ENCODE data around the gene RNF168. TPM values are rescaled to one million over a fixed set of nuclear protein-coding genes. Genes with fewer than 3 reads are reported as not detected.
"Not testable (repeated sequence)": the region's sequence is repeated elsewhere in the genome, so short reads cannot be mapped to it uniquely, and the experiment has no call there.

Gene RNF168
- total RNA-seq, 1 donor from 2014 or later, result 23.2 TPM

DNA sequence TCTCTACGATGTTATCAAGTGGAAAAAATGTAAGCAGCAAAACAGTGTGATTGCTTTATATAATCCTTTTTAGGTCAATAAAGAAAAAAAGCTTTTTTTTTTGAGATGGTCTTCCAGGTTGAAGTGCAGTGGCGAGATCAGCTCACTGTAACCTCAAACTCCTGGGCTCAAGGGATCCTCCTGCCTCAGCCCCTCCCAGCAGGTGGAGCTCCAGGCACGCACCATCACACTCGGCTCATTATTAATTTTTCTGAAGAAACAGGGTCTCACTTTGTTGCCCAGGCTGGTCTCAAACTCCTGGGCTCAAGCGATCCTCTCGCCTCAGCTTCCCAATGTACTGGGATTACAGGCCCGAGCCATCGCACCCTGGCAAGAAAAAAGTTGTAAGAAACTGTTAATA lies 17.3 kb downstream of the RNF168 start:
- intact Hi-C loops (cut with micrococcal nuclease), result no loop called here
- ATAC-seq (no peak), DNase-seq (no peak)

- no peak for DNase-seq
- intact Hi-C loops (cut with micrococcal nuclease), result no loop called here
These were observed 25.9 kb downstream of the RNF168 start for GRCh38 chr3:196477678-196478077.

DNA sequence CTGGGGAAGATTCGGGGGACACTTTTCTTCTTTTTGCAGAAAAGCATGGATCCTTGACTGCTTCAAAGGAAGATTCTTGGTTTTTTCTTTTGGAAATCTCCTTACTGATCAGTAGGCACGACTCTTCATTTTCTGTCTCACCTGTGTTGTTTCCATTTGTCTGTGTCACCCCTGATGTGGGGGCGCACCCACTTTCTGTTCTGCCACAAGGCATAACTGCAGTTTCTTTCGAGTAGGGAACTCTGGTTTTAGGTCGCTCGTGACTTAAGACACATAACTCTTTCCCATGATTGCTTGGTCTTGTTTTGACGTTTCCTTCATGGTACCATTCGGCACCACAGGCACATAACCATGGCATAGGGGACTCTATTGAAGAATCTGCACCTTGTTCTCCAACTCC lies 31.3 kb downstream of the RNF168 start:
- ATAC-seq, result no peak
- DNase-seq, result no peak
- intact Hi-C loops (cut with micrococcal nuclease), result no loop called here

More at GRCh38 chr3:196477678-196478077, 25.9 kb downstream of the RNF168 start:
- ATAC-seq, result no peak

DNA sequence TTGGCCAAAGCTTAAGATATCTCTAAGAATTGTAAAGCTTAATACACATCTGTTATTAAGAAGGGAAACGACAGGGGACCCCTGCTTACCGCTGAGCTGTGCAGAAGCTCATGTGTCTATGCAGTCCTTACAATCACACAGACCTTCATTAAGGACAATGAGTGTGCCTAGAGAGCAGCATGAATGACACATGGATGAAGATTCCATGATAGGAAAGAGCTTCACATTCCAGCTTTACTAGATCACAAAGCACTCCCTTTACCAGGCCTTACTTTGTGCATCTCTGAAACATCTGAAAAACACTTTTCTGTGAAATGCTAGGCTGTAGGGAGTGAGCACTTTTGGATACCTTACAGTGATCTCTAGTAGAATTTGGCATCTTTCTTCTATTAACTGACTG lies 32.0 kb downstream of the RNF168 start:
- intact Hi-C loops (cut with micrococcal nuclease), result no loop called here
- ATAC-seq (no peak), DNase-seq (no peak)

GRCh38 chr3:196470182-196470581 lies 33.4 kb downstream of the RNF168 start:
- intact Hi-C loops (cut with micrococcal nuclease); DNase-seq; ATAC-seq: not testable (repeated sequence)

- ATAC-seq (no peak), DNase-seq (no peak)
- intact Hi-C loops (cut with micrococcal nuclease), result no loop called here
These were observed 39.8 kb downstream of the RNF168 start for GRCh38 chr3:196463804-196464203.

DNA sequence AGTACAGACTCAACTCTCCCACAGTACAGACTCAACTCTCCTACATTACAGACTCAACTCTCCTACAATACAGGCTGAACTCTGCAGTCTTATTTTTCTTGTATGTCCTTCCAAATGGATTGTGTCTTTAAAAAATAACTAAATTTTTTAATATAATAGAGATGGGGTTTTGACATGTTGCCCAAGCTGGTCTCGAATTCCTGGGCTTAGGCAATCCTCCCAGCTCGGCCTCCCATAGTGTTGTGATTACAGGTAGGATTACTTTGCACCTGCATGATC lies 40.2 kb downstream of the RNF168 start:
- ATAC-seq, result no peak
- intact Hi-C loops (cut with micrococcal nuclease), result no loop called here
- DNase-seq, result no peak

DNA sequence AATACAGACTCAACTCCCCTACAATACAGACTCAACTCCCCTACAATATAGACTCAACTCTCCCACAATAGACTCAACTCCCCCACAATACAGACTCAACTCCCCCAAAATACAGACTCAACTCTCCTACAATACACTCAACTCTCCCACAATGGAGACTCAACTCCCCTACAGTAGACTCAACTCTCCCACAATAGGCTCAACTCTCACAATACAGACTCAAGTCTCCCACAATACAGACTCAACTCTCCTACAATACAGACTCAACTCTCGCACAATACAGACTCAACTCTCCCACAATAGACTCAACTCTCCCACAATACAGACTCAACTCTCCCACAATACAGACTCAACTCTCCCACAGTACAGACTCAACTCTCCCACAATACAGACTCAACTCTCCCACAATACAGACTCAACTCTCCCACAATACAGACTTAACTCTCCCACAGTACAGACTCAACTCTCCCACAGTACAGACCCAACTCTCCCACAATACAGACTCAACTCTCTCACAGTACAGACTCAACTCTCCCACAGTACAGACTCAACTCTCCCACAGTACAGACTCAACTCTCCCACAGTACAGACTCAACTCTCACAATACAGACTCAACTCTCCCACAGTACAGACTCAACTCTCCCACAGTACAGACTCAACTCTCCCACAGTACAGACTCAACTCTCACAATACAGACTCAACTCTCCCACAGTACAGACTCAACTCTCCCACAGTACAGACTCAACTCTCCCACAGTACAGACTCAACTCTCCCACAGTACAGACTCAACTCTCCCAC lies 40.7 kb downstream of the RNF168 start:
- DNase-seq; ATAC-seq; intact Hi-C loops (cut with micrococcal nuclease): not testable (repeated sequence)

- intact Hi-C loops (cut with micrococcal nuclease), result no loop called here
- no peak for DNase-seq
- no peak for ATAC-seq
These were observed 45.5 kb downstream of the RNF168 start for GRCh38 chr3:196458063-196458462.

DNA sequence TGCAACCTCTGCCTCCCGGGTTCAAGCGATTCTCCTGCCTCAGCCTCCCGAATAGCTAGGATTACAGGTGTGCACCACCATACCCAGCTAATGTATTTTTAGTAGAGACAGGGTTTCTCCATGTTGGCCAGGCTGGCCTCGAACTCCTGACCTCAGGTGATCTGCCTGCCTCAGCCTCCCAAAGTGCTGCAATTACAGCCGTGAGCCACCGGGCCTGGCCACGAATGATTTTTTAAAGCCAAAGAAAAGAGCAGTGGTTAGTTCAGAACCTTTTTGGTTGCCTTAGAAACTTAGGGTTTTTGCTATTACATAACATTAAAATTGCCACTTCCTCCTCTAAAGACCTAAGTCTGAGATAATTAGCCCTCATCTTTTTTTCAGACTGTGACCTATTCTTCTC lies 46.1 kb downstream of the RNF168 start:
- intact Hi-C loops (cut with micrococcal nuclease); ATAC-seq: not testable (repeated sequence)

GRCh38 chr3:196454935-196455334 lies 48.6 kb downstream of the RNF168 start:
- no peak for DNase-seq
- intact Hi-C loops (cut with micrococcal nuclease), result no loop called here
- peak; percentile 66 for ATAC-seq

More for the DNA sequence above, 46.1 kb downstream of the RNF168 start:
- DNase-seq, result not testable (repeated sequence)

DNA sequence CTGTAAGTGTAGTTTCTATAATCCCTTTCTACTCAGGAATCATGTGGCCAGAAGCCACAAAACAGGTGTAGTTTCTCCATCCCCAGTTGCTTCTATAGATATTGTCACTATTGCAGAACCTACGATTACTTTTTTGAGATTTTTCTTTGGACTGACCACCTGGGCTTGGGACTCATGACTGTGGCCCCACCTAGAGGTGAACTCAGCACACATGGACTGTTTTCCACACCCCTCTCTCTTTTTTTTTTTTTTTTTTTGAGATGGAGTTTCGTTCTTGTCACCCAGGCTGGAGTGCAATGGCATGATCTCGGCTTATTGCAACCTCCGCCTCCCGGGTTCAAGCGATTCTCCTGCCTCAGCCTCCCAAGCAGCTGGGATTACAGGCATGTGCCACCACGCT lies 58.2 kb downstream of the RNF168 start:
- ATAC-seq; DNase-seq; intact Hi-C loops (cut with micrococcal nuclease): not testable (repeated sequence)

- DNase-seq, result no peak
- ATAC-seq, result no peak
- intact Hi-C loops (cut with micrococcal nuclease), result no loop called here
These were observed 59.1 kb downstream of the RNF168 start for GRCh38 chr3:196444500-196444894.

DNA sequence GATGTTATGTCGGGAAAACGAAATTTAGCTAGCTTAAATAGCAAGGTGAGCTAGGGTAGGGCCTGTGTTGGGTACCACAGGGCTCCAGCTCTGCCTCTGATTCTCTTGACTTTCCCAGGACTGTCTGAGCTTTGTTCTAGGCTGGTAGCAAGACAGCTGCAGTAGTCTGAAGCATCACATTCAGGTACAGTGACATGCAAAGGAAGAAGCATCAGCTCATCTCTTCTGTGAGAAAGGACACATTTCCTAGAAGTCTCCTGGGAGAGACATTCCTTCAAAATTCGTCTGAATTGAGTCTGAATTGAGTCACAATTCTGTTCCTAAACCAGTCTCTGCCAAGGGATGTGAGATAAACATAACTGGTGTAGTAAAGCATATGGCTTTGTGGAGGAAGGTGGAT lies 62.9 kb downstream of the RNF168 start:
- intact Hi-C loops (cut with micrococcal nuclease), result no loop called here
- DNase-seq (no peak), ATAC-seq (no peak)

- peak; percentile 62 for DNase-seq
- peak; percentile 74 for ATAC-seq
- intact Hi-C loops (cut with micrococcal nuclease), result no loop called here
These were observed 63.5 kb downstream of the RNF168 start for GRCh38 chr3:196440041-196440537.

GRCh38 chr3:196432137-196432879 lies 71.3 kb downstream of the RNF168 start, which contains the start of gene UBXN7:
Gene UBXN7 (minus strand): TSS chr3:196432427. CDS start chr3:196432399, 28 bp downstream.
- intact Hi-C loops (cut with micrococcal nuclease), result no loop called here
- peak; percentile 97 for ATAC-seq
- DNase-seq, result peak; percentile 97

GRCh38 chr3:196431181-196432136 lies 72.1 kb downstream of the RNF168 start:
- peak; percentile 54 for ATAC-seq
- intact Hi-C loops (cut with micrococcal nuclease), result no loop called here
- no peak for DNase-seq

- ATAC-seq (no peak), DNase-seq (no peak)
- intact Hi-C loops (cut with micrococcal nuclease), result no loop called here
These were observed 75.5 kb downstream of the RNF168 start for GRCh38 chr3:196428041-196428440.

GRCh38 chr3:196424421-196424820 lies 79.1 kb downstream of the RNF168 start:
- DNase-seq; intact Hi-C loops (cut with micrococcal nuclease); ATAC-seq: not testable (repeated sequence)
